ENCODE data around the gene TBL2. TPM values are rescaled to one million over a fixed set of nuclear protein-coding genes. Genes with fewer than 3 reads are reported as not detected.
A peak's percentile ranks its signal among the peaks of the same experiment; 100 is the strongest.
"Not testable (repeated sequence)": the region's sequence is repeated elsewhere in the genome, so short reads cannot be mapped to it uniquely, and the experiment has no call there.

The TBL2 gene
- polyA plus RNA-seq, 6 donors from 2014 or later: 15.6 to 34.0 (median 21.3) TPM

GRCh38 chr7:73615886-73616285, 37.5 kb upstream of the TBL2 start:
- H3K9me3 Mint-ChIP-seq: no peaks in the 10 kb centered on the region
- ATAC-seq (ENCODE audit: low read depth in 2 of 2): no peak
- H3K4me3 Mint-ChIP-seq: no peak overlapping the region
- H3K36me3 Mint-ChIP-seq: no peaks in the 10 kb centered on the region
- H3K27ac Mint-ChIP-seq: no peak overlapping the region
- DNase-seq: no peak
- peaks cover 0 to 4% (median 0%) of the 10 kb centered on the region in 3 donors for H3K4me1 Mint-ChIP-seq
- H3K27me3 Mint-ChIP-seq: peaks cover 32 to 79% (median 41%) of the 10 kb centered on the region in 3 donors

GRCh38 chr7:73614937-73615336, 36.6 kb upstream of the TBL2 start:
- not testable (repeated sequence) for H3K27ac Mint-ChIP-seq; ATAC-seq (ENCODE audit: low read depth in 2 of 2); H3K4me3 Mint-ChIP-seq; H3K4me1 Mint-ChIP-seq; H3K36me3 Mint-ChIP-seq; DNase-seq; H3K9me3 Mint-ChIP-seq
- peaks cover 28 to 81% (median 44%) of the 10 kb centered on the region in 3 donors for H3K27me3 Mint-ChIP-seq

GRCh38 chr7:73613954-73614735, 35.8 kb upstream of the TBL2 start:
- no peak overlapping the region for H3K27ac Mint-ChIP-seq
- peaks cover 0 to 4% (median 0%) of the 10 kb centered on the region in 3 donors for H3K4me1 Mint-ChIP-seq
- no peak for DNase-seq
- ATAC-seq (ENCODE audit: low read depth in 2 of 2): no peak
- no peaks in the 10 kb centered on the region for H3K36me3 Mint-ChIP-seq
- peaks cover 25 to 83% (median 50%) of the 10 kb centered on the region in 3 donors for H3K27me3 Mint-ChIP-seq
- no peaks in the 10 kb centered on the region for H3K9me3 Mint-ChIP-seq
- no peak overlapping the region for H3K4me3 Mint-ChIP-seq

- Mint-ChIP-seq H3K36me3 (no peaks in the 10 kb centered on the region), H3K27ac (no peak overlapping the region), H3K27me3 (peaks cover 22 to 80% (median 55%) of the 10 kb centered on the region in 3 donors), H3K9me3 (no peaks in the 10 kb centered on the region), H3K4me3 (no peak overlapping the region), H3K4me1 (peaks cover 0 to 4% (median under 1%) of the 10 kb centered on the region in 3 donors)
- ATAC-seq (ENCODE audit: low read depth in 2 of 2): no peak
- DNase-seq: no peak
Observed at GRCh38 chr7:73612598-73613269, 34.4 kb upstream of the TBL2 start.

GRCh38 chr7:73611017-73611555, 32.7 kb upstream of the TBL2 start:
- DNase-seq (no peak), ATAC-seq (ENCODE audit: low read depth in 2 of 2) (no peak)
- no peak overlapping the region for H3K27ac Mint-ChIP-seq
- H3K4me3 Mint-ChIP-seq: no peak overlapping the region
- H3K4me1 Mint-ChIP-seq: peaks cover 0 to 9% (median 8%) of the 10 kb centered on the region in 3 donors
- no peaks in the 10 kb centered on the region for H3K9me3 Mint-ChIP-seq
- H3K27me3 Mint-ChIP-seq: peaks cover 22 to 90% (median 67%) of the 10 kb centered on the region in 3 donors
- no peaks in the 10 kb centered on the region for H3K36me3 Mint-ChIP-seq

DNA sequence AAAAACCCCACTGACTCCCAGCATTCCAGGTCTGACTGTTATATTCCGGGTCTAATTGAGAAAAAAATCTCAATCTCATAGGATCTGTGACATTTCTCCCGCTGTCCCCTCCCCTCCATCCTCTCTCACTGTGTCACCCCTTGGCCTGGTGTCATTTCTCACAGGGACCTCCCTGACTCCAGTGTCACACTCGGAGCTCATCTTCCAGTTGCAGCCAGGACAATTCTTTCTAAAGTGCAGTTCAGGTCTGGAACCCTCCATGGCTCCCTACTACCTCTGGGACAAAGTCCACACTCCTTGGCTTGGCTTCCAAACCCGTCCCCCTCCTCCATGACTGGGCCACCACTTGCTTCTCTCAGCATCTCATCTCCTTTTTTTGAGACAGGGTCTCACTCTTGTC, 31.7 kb upstream of the TBL2 start:
- DNase-seq (no peak), ATAC-seq (ENCODE audit: low read depth in 2 of 2) (no peak)
- Mint-ChIP-seq H3K36me3 (no peaks in the 10 kb centered on the region), H3K4me1 (peaks cover 0 to 9% (median 8%) of the 10 kb centered on the region in 3 donors), H3K27ac (peak overlapping the region in 2 of 6 donors; percentile 17 to 81), H3K4me3 (no peak overlapping the region), H3K27me3 (peaks cover 22 to 90% (median 71%) of the 10 kb centered on the region in 3 donors), H3K9me3 (no peaks in the 10 kb centered on the region)

GRCh38 chr7:73607692-73607983, 29.3 kb upstream of the TBL2 start:
- H3K27ac Mint-ChIP-seq: peak overlapping the region in 1 of 6 donors; percentile 63
- not testable (repeated sequence) for DNase-seq; H3K36me3 Mint-ChIP-seq; H3K4me1 Mint-ChIP-seq; H3K9me3 Mint-ChIP-seq; H3K4me3 Mint-ChIP-seq; ATAC-seq (ENCODE audit: low read depth in 2 of 2)
- H3K27me3 Mint-ChIP-seq: peaks cover 6 to 81% (median 60%) of the 10 kb centered on the region in 3 donors

- Mint-ChIP-seq H3K27ac (peak overlapping the region in 2 of 6 donors; percentile 38 to 63), H3K4me1 (peaks cover 0 to 8% (median 5%) of the 10 kb centered on the region in 3 donors), H3K27me3 (peaks cover 4 to 80% (median 61%) of the 10 kb centered on the region in 3 donors), H3K36me3 (no peaks in the 10 kb centered on the region), H3K9me3 (peaks cover 0 to 1% (median 0%) of the 10 kb centered on the region in 7 donors), H3K4me3 (peak overlapping the region in 1 of 8 donors; percentile 47)
- DNase-seq (peak; percentile 61), ATAC-seq (ENCODE audit: low read depth in 2 of 2) (peak; percentile 71 to 85)
Observed at GRCh38 chr7:73606801-73607691, 28.7 kb upstream of the TBL2 start.

DNA sequence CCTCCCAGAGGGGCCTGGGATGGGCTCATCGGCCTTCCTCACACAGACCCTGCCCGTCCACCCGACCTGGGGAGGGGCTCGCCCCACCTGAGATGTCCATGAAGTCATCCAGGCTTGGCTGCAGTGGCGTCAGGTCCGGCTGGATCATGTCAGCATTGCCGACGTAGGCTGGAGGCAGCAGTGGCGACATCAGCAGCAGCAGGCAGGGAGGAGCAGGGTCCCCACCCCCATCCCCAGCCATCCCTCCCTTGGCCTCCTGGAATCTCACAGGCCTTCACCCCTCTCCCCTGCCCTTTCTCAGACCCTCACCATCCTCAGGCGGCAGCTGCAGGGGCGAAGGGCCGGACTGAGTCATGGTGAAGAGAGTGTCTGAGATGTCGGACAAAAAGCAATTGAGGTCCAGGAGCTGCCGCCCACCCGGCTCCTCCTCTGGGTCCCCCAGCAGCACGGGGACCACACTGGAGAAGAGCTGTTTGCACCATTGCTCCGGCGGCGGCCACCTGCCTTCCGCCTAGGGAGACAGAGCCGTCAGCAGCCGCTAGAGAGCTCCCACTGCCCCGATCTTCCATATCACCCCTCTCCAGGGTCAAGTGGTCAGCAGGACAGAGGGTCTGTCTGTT, 27.3 kb upstream of the TBL2 start:
- peak overlapping the region in 1 of 6 donors; percentile 20 for H3K27ac Mint-ChIP-seq
- no peak overlapping the region for H3K4me3 Mint-ChIP-seq
- no peaks in the 10 kb centered on the region for H3K36me3 Mint-ChIP-seq
- H3K27me3 Mint-ChIP-seq: peaks cover 4 to 73% (median 61%) of the 10 kb centered on the region in 3 donors
- no peak for ATAC-seq (ENCODE audit: low read depth in 2 of 2)
- H3K4me1 Mint-ChIP-seq: peaks cover 0 to 8% (median 5%) of the 10 kb centered on the region in 3 donors
- H3K9me3 Mint-ChIP-seq: peaks cover 0 to 1% (median 0%) of the 10 kb centered on the region in 7 donors
- no peak for DNase-seq

DNA sequence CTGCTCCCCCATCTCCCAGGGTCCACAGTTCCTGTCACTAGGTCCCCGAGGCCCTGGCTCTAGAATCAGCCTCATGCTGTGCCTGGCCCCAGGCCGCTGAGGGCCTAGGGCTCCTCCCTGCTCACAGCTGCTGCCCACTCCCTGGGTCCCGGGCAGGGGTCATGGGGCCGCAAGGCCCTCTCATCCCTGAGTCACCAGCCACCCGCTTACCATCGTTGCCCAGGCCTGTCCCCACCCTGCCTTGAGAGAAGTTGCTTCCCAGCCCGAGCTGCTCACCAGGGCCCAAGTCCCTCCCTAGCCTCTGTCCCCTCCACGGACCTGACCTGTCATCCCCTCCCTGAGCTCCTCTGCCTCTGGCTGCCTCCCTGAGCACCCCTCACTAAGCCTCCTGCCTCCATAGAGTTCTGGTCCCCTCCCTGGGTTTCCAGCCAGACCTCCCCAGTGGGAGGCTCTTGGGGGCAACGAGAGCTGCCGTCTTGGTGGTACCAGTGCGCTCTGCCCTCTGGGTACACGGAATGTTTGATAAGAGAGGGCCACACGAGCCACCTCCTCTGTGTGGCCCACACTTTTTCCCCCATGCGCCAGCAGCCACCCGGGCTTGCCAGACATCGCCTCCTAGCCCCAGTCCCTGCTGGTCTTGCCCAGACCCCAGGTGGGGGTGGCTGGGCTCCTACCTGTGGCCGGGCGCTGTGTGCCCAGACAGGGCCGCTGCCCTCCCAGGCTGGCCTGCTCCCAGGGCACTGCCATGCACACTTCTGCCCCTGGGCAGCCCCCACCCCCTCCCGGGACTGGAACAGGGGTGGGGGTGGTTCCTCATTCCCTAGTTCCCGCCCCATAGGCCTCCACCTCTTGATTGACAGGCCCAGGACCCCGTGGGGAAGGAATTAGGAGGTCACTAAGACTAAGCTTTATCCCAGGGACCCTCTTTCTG, 24.6 kb upstream of the TBL2 start:
- no peak for ATAC-seq (ENCODE audit: low read depth in 2 of 2)

GRCh38 chr7:73599916-73600315, 21.5 kb upstream of the TBL2 start:
- H3K27ac Mint-ChIP-seq: no peak overlapping the region
- ATAC-seq (ENCODE audit: low read depth in 2 of 2): no peak

More for the DNA sequence above, 24.6 kb upstream of the TBL2 start:
- H3K4me1 Mint-ChIP-seq: peaks cover 0 to 9% (median 5%) of the 10 kb centered on the region in 3 donors
- H3K27ac Mint-ChIP-seq: no peak overlapping the region
- H3K27me3 Mint-ChIP-seq: peaks cover 5 to 67% (median 56%) of the 10 kb centered on the region in 3 donors
- DNase-seq: no peak
- H3K9me3 Mint-ChIP-seq: peaks cover 0 to 1% (median 0%) of the 10 kb centered on the region in 7 donors
- peaks cover 3 to 5% of the 10 kb centered on the region in 2 donors for H3K36me3 Mint-ChIP-seq
- H3K4me3 Mint-ChIP-seq: no peak overlapping the region

More at GRCh38 chr7:73599916-73600315, 21.5 kb upstream of the TBL2 start:
- Mint-ChIP-seq H3K9me3 (peaks cover 0 to 1% (median 0%) of the 10 kb centered on the region in 7 donors), H3K4me1 (peaks cover 0 to 1% (median 0%) of the 10 kb centered on the region in 3 donors), H3K27me3 (peaks cover 10 to 55% (median 43%) of the 10 kb centered on the region in 3 donors), H3K36me3 (peaks cover 6 to 8% of the 10 kb centered on the region in 2 donors), H3K4me3 (peak overlapping the region in 1 of 8 donors; percentile 7)
- DNase-seq: no peak

All from naive B cell (primary cell).